Neural cell (in vitro differentiated cells): ENCODE measurements around the gene SLC25A45. TPM values are rescaled to one million over a fixed set of nuclear protein-coding genes. Genes with fewer than 3 reads are reported as not detected.
A peak's percentile ranks its signal among the peaks of the same experiment; 100 is the strongest.

Experiments used
- H2AFZ ChIP-seq: fragments of 200-600, 300-800 bp; sonication (generic), shearing (Covaris generic); 2 replicates; pipeline ENCODE4 v1.6.0; 2014; ENCODE audit warnings: low read depth, mild to moderate bottlenecking, antibody characterized with exemption, low read length, moderate library complexity
- H3F3A ChIP-seq: fragments of 200-600 bp; shearing (Covaris generic); 2 replicates; pipeline ENCODE4 v1.6.1; 2016; ENCODE audit warnings: mild to moderate bottlenecking, moderate library complexity, mixed read lengths, antibody characterized with exemption, low read length; ENCODE audit not compliant: insufficient read depth, poor library complexity, severe bottlenecking
- H3K27ac ChIP-seq: fragments of 200-600, 300-800 bp; sonication (generic), shearing (Covaris generic); 2 replicates; pipeline ENCODE4 v1.5.1; 2014; ENCODE audit warnings: mild to moderate bottlenecking, low read length, moderate library complexity
- H3K27me3 ChIP-seq: fragments of 300-800, 200-600 bp; sonication (generic), shearing (Covaris generic); 2 replicates; pipeline ENCODE4 v1.6.0; 2014; ENCODE audit warnings: mild to moderate bottlenecking, low read depth, low read length, moderate library complexity; ENCODE audit not compliant: insufficient read depth
- H3K36me3 ChIP-seq: fragments of 300-800, 200-600 bp; sonication (generic), shearing (Covaris generic); 2 replicates; pipeline ENCODE4 v1.5.1; 2014; ENCODE audit warnings: mild to moderate bottlenecking, antibody characterized with exemption, low read length, moderate library complexity; ENCODE audit not compliant: insufficient read depth
- H3K4me2 ChIP-seq: fragments of 300-800, 200-600 bp; sonication (generic), shearing (Covaris generic); 2 replicates; pipeline ENCODE4 v1.6.0; 2014; ENCODE audit warnings: mild to moderate bottlenecking, low read length
- H3K4me3 ChIP-seq: fragments of 300-800, 200-600 bp; sonication (generic), shearing (Covaris generic); 2 replicates; pipeline ENCODE4 v1.5.1; 2014; ENCODE audit warnings: mild to moderate bottlenecking, low read length, moderate library complexity
- H3K79me2 ChIP-seq: fragments of 200-600 bp; shearing (Covaris generic); replicated peaks from 2 replicates; pipeline ENCODE4 v1.6.0; 2014; ENCODE audit warnings: mild to moderate bottlenecking, low read length, moderate library complexity; ENCODE audit not compliant: insufficient read depth
- H3K9ac ChIP-seq: fragments of 300-800, 200-600 bp; sonication (generic), shearing (Covaris generic); 2 replicates; pipeline ENCODE4 v1.6.1; 2016; ENCODE audit warnings: mild to moderate bottlenecking, low read length, mixed read lengths
- H3K9me2 ChIP-seq: fragments of 200-600 bp; shearing (Covaris generic); 2 replicates; pipeline ENCODE4 v1.6.1; 2016; ENCODE audit warnings: mild to moderate bottlenecking, low read length, mixed read lengths; ENCODE audit not compliant: insufficient read depth
- H3K9me3 ChIP-seq: fragments of 200-600, 300-800 bp; sonication (generic), shearing (Covaris generic); 2 replicates; pipeline ENCODE4 v1.6.1; 2016; ENCODE audit warnings: mild to moderate bottlenecking, mixed run types, low read length, moderate library complexity, mixed read lengths
- H4K20me1 ChIP-seq: fragments of 200-600 bp; shearing (Covaris generic); 2 replicates; pipeline ENCODE4 v1.6.1; 2016; ENCODE audit warnings: mild to moderate bottlenecking, mixed run types; ENCODE audit not compliant: insufficient read depth
- CTCF ChIP-seq: fragments of 450-650 bp; IDR thresholded peaks from 2 replicates; pipeline ENCODE4 v1.5.1; 2014; ENCODE audit warnings: antibody characterized with exemption, mild to moderate bottlenecking, moderate library complexity; ENCODE audit not compliant: poor library complexity, severe bottlenecking
- EP300 ChIP-seq: fragments of 450-650 bp; conservative IDR thresholded peaks from 2 replicates; pipeline ENCODE4 v1.6.1; 2014; ENCODE audit warnings: antibody characterized with exemption, mild to moderate bottlenecking, moderate library complexity; ENCODE audit not compliant: poor library complexity, severe bottlenecking
- EZH2 ChIP-seq: fragments of 200-600, 300-800 bp; shearing (Covaris generic), sonication (generic); IDR thresholded peaks from 2 replicates; pipeline ENCODE4 v1.6.1; 2014; ENCODE audit warnings: antibody characterized with exemption, low read length, borderline replicate concordance, mild to moderate bottlenecking; ENCODE audit not compliant: insufficient read depth, poor library complexity, severe bottlenecking
- MXI1 ChIP-seq: fragments of 450-650 bp; conservative IDR thresholded peaks from 2 replicates; pipeline ENCODE4 v1.6.1; 2014; ENCODE audit warnings: antibody characterized with exemption, mild to moderate bottlenecking; ENCODE audit not compliant: poor library complexity, severe bottlenecking
- POLR2AphosphoS5 ChIP-seq: IDR thresholded peaks from 2 replicates; pipeline ENCODE4 v1.6.1; 2012
- RAD21 ChIP-seq: fragments of 450-650 bp; conservative IDR thresholded peaks from 2 replicates; pipeline ENCODE4 v1.6.1; 2014; ENCODE audit warnings: antibody characterized with exemption, mild to moderate bottlenecking, moderate library complexity
- REST ChIP-seq: IDR thresholded peaks from 2 replicates; pipeline ENCODE4 v1.6.1; 2012; ENCODE audit warnings: borderline replicate concordance
- SMC3 ChIP-seq: fragments of 450-650 bp; conservative IDR thresholded peaks from 2 replicates; pipeline ENCODE4 v1.6.1; 2014; ENCODE audit warnings: antibody characterized with exemption, mild to moderate bottlenecking, moderate library complexity; ENCODE audit not compliant: poor library complexity
- TAF1 ChIP-seq: IDR thresholded peaks from 2 replicates; pipeline ENCODE4 v1.6.1; 2012; ENCODE audit warnings: low read depth
- polyA plus RNA-seq: library from polyadenylated mRNA; depleted of rRNA; stranded (reverse); fragments of >200 nt; gene quantifications from 2 replicates; pipeline ENCODE4 v1.2.3, GENCODE V29; 2014

The SLC25A45 gene
- polyA plus RNA-seq, 1 donor from 2014 or later = not detected

GRCh38 chr11:65420506-65420905, 38.1 kb upstream of the SLC25A45 start:
- no peak overlapping the region for H3K4me2 ChIP-seq
- H4K20me1 ChIP-seq = no peaks in the 10 kb centered on the region
- H3K9me3 ChIP-seq = no peaks in the 10 kb centered on the region
- peak overlapping the region; percentile 91 for H3K9ac ChIP-seq
- no peaks in the 10 kb centered on the region for H3K27me3 ChIP-seq
- H3F3A ChIP-seq = no peaks in the 10 kb centered on the region
- TF ChIP-seq CTCF (no peak), SMC3 (no peak), EP300 (no peak), TAF1 (no peak), EZH2 (no peak), REST (no peak), RAD21 (no peak), MXI1 (no peak), POLR2AphosphoS5 (no peak)
- no peaks in the 10 kb centered on the region for H3K36me3 ChIP-seq
- H3K9me2 ChIP-seq = no peaks in the 10 kb centered on the region
- H3K27ac ChIP-seq = peak overlapping the region; percentile 92
- no peak overlapping the region for H3K4me3 ChIP-seq
- H3K79me2 ChIP-seq = peaks cover 98% of the 10 kb centered on the region
- H2AFZ ChIP-seq = no peak overlapping the region

DNA sequence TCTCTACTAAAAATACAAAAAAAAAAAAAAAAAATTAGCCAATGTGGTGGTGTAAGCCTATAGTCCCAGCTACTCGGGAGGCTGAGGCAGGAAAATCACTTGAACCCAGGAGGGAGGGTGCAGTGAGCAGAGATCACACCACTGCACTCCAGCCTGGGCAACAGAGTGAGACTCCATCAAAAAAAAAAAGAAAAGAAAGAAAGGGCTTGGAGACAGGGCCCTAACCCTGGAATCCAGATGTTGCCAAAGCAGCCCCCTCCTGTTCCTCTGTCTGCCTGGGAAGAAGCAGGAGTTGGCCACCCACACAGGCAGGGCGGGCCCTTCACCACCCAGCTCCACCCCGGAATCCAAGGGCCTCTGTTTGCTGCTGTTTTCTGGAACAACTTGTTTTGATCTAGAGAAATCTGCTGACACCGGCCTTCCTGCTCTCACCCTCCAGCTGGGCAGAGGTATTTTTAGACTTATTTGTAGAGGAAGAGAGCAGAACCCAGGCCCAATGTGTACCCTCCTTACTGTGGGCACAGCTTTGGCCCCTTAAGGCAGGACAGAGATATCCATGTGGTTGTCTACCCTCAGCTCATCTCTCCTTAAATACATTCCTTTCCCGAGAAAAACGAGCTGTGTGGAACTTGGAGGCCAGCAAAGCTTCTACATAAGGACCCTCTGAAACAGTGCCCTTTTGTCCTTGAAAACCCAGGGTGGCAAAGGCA, 37.5 kb upstream of the SLC25A45 start:
- H3K27me3 ChIP-seq = no peaks in the 10 kb centered on the region
- H3K9ac ChIP-seq = peak overlapping the region; percentile 61
- H3K9me2 ChIP-seq = no peaks in the 10 kb centered on the region
- H3K4me3 ChIP-seq = no peak overlapping the region
- H3K4me2 ChIP-seq = no peak overlapping the region
- no peak overlapping the region for H2AFZ ChIP-seq
- H3K9me3 ChIP-seq = no peaks in the 10 kb centered on the region
- H3K79me2 ChIP-seq = peaks cover 98% of the 10 kb centered on the region
- no peak for TF ChIP-seq CTCF
- TF ChIP-seq TAF1 = no peak
- TF ChIP-seq POLR2AphosphoS5 = no peak
- TF ChIP-seq SMC3 = no peak
- TF ChIP-seq RAD21 = no peak
- no peak for TF ChIP-seq EP300
- no peak for TF ChIP-seq REST
- no peak for TF ChIP-seq EZH2
- no peak for TF ChIP-seq MXI1
- H3K36me3 ChIP-seq = no peaks in the 10 kb centered on the region
- no peaks in the 10 kb centered on the region for H3F3A ChIP-seq
- H4K20me1 ChIP-seq = no peaks in the 10 kb centered on the region
- peak overlapping the region; percentile 10 for H3K27ac ChIP-seq
